Caco-2 (cell line): ENCODE results near the gene ATXN7. TPM values are rescaled to one million over a fixed set of nuclear protein-coding genes. Genes with fewer than 3 reads are reported as not detected.

Experiments used
- BruUV-seq: library from RNA; stranded (reverse); fragments of 400-500 nt; replicated peaks from 2 replicates; lab custom pipeline; 2021; lab: Mats Ljungman, UMichigan
- CTCF ChIA-PET: fragments of 300-600 bp; sonication (Branson Sonifier 250); formaldehyde crosslinking; loops from one replicate; lab custom pipeline; 2022; ENCODE audit warnings: antibody characterized with exemption; lab: Charles Lee
- POLR2A ChIA-PET: fragments of 300-600 bp; sonication (Branson Sonifier 250); formaldehyde crosslinking; loops from one replicate; lab custom pipeline; 2022; ENCODE audit warnings: antibody characterized with exemption; lab: Charles Lee
- DNase-seq, 2 experiments: peaks; one replicate each; pipeline versions ENCODE4 v3.0.0 to v3.0.0-alpha.2; 2020 to 2022
- H3K27me3 ChIP-seq: replicated peaks from 2 replicates; pipeline ENCODE4 v1.6.0; 2011; ENCODE audit warnings: low read length; ENCODE audit not compliant: control insufficient read depth, insufficient read depth
- H3K36me3 ChIP-seq: 2 replicates; pipeline ENCODE4 v1.5.1; 2011; ENCODE audit warnings: low read length; ENCODE audit not compliant: control insufficient read depth, insufficient read depth
- H3K4me1 ChIP-seq: fragments of 250-450 bp; sonication (Bioruptor Pico); 2 replicates; pipeline ENCODE4 v1.5.1; 2020; ENCODE audit warnings: mild to moderate bottlenecking
- H3K4me3 ChIP-seq: 2 replicates; pipeline ENCODE4 v1.5.1; 2011; ENCODE audit warnings: low read depth, mild to moderate bottlenecking, control low read depth, low read length
- H3K9me3 ChIP-seq: fragments of 250-450 bp; sonication (Bioruptor Pico); 2 replicates; pipeline ENCODE4 v1.5.1; 2020; ENCODE audit warnings: mild to moderate bottlenecking, moderate library complexity
- H3K27ac Mint-ChIP-seq: one replicate; pipeline ENCODE4 v1.8.0; 2022; ENCODE audit warnings: mixed read lengths; ENCODE audit not compliant: unreplicated experiment
- H3K27me3 Mint-ChIP-seq: one replicate; pipeline ENCODE4 v1.8.0; 2022; ENCODE audit warnings: mixed read lengths; ENCODE audit not compliant: insufficient read depth, unreplicated experiment
- H3K36me3 Mint-ChIP-seq: one replicate; pipeline ENCODE4 v1.8.0; 2022; ENCODE audit warnings: mild to moderate bottlenecking, mixed read lengths; ENCODE audit not compliant: insufficient read depth, unreplicated experiment
- H3K4me1 Mint-ChIP-seq: one replicate; pipeline ENCODE4 v1.8.0; 2022; ENCODE audit warnings: low read depth, mixed read lengths; ENCODE audit not compliant: unreplicated experiment
- H3K4me3 Mint-ChIP-seq: one replicate; pipeline ENCODE4 v1.8.0; 2022; ENCODE audit warnings: mild to moderate bottlenecking, moderate library complexity, mixed read lengths; ENCODE audit not compliant: unreplicated experiment
- H3K9me3 Mint-ChIP-seq: one replicate; pipeline ENCODE4 v1.8.0; 2022; ENCODE audit warnings: mixed read lengths; ENCODE audit not compliant: unreplicated experiment
- intact Hi-C: fragments of 100-400 bp; cut with micrococcal nuclease; formaldehyde crosslinking; loops from one replicate; pipeline ENCODE4 v1.10.0; 2022; ENCODE audit not compliant: unreplicated experiment
- total RNA-seq: library from RNA; stranded (reverse); gene quantifications from 2 replicates; pipeline ENCODE4 v1.2.3, GENCODE V29; 2022
- TF ChIP-seq, protein P1 (sequence below), 2 experiments: fragments of 200-600 bp in 1 of 2; IDR thresholded peaks; 1 replicate in 1 of 2; 2 replicates in 1 of 2; pipeline versions ENCODE4 v1.5.1 to v1.8.0; 2011 to 2022; ENCODE audit warnings: antibody characterized with exemption in 1 of 2, control low read depth in 1 of 2, inconsistent platforms in 1 of 2, low read depth in 1 of 2, low read length in 1 of 2, mild to moderate bottlenecking in 1 of 2, moderate library complexity in 1 of 2; ENCODE audit not compliant: insufficient read depth in 1 of 2, severe bottlenecking in 1 of 2, unreplicated experiment in 1 of 2

The ATXN7 gene
- total RNA-seq, 1 experiment from 2014 or later: 22.5 TPM

DNA sequence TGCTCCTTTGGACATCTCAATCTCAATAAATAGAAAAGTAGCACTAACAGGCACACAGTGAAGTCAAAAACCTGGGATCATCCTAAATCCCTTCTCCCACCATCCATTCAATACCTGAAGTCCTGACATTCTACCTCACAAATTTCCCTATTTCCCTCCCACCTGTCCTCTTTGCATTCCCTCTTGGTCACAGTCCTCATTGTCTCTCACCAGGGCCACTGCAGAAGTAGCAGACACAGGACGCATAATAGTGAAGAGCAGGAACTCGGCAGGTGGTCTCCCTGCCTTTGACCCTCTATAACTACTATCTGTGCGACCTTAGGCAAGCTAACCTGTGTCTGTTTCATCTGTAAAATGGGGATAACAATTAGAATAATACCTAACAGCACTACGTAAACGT lies 2.4 kb upstream of the ATXN7 start:
- DNase-seq: no peak
- ChIA-PET POLR2A (no interaction called here), CTCF (interaction anchor here (1.2 kb wide), 1 partner anchor 10 kb away, joined by 3 read pairs; no protein-coding TSS in a partner anchor)
- Histone ChIP-seq H3K9me3 (no peaks in the 10 kb centered on the region), H3K36me3 (no peaks in the 10 kb centered on the region; the same call in 1 of the 2 replicates), H3K4me3 (no peak overlapping the region), H3K4me1 (peaks cover 23% of the 10 kb centered on the region), H3K27me3 (no peaks in the 10 kb centered on the region)
- BruUV-seq: no TSS peak
- Mint-ChIP-seq H3K4me3 (no peak overlapping the region), H3K9me3 (no peaks in the 10 kb centered on the region), H3K36me3 (peaks cover 13% of the 10 kb centered on the region), H3K4me1 (peaks cover 28% of the 10 kb centered on the region), H3K27me3 (no peaks in the 10 kb centered on the region), H3K27ac (no peak overlapping the region)
- TF ChIP-seq, protein P1, sequence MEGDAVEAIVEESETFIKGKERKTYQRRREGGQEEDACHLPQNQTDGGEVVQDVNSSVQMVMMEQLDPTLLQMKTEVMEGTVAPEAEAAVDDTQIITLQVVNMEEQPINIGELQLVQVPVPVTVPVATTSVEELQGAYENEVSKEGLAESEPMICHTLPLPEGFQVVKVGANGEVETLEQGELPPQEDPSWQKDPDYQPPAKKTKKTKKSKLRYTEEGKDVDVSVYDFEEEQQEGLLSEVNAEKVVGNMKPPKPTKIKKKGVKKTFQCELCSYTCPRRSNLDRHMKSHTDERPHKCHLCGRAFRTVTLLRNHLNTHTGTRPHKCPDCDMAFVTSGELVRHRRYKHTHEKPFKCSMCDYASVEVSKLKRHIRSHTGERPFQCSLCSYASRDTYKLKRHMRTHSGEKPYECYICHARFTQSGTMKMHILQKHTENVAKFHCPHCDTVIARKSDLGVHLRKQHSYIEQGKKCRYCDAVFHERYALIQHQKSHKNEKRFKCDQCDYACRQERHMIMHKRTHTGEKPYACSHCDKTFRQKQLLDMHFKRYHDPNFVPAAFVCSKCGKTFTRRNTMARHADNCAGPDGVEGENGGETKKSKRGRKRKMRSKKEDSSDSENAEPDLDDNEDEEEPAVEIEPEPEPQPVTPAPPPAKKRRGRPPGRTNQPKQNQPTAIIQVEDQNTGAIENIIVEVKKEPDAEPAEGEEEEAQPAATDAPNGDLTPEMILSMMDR (IDR thresholded peaks at IDR 0.05; ENCODE audit: insufficient read depth in 1 of 2, low read depth in 1 of 2, low read length in 1 of 2, severe bottlenecking in 1 of 2, unreplicated experiment in 1 of 2): no peak
- intact Hi-C loops: no loop called here

DNA sequence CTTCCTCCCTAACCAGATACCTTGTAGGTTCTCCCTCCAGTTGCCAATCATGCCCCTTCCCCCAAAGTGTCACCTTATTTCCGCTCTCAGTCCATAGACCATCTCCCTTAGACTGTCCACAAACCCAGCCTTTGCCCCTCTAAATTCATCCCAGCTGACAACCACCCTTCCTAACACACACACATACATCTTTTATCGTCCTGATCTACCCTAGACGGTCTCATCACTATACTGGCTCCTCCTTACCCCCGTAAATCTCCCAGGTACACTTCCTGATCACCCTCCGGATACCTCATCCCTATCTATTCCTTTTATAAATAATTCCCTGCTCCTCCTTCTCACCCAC lies 890 bp upstream of the ATXN7 start:
- ChIA-PET CTCF (interaction anchor here (0.5 kb wide), 1 partner anchor 45 kb away, joined by 15 read pairs; no protein-coding TSS in a partner anchor), POLR2A (no interaction called here)
- Histone ChIP-seq H3K36me3 (no peaks in the 10 kb centered on the region; the same call in 1 of the 2 replicates), H3K27me3 (no peaks in the 10 kb centered on the region), H3K4me3 (peak overlapping the region; percentile 93), H3K9me3 (no peaks in the 10 kb centered on the region), H3K4me1 (peaks cover 23% of the 10 kb centered on the region)
- no TSS peak for BruUV-seq
- H3K27ac Mint-ChIP-seq: peak overlapping the region; percentile 64
- TF ChIP-seq, protein P1 (IDR thresholded peaks at IDR 0.05; ENCODE audit: insufficient read depth in 1 of 2, low read depth in 1 of 2, low read length in 1 of 2, severe bottlenecking in 1 of 2, unreplicated experiment in 1 of 2): no peak
- H3K27me3 Mint-ChIP-seq: no peaks in the 10 kb centered on the region
- peaks cover 28% of the 10 kb centered on the region for H3K4me1 Mint-ChIP-seq
- H3K4me3 Mint-ChIP-seq: peak overlapping the region; percentile 73
- peaks cover 13% of the 10 kb centered on the region for H3K36me3 Mint-ChIP-seq
- intact Hi-C loops: loop anchor here (2.0 kb wide), 1 partner anchor 50 kb away; the partner anchor contains the start of gene SCAANT1
- H3K9me3 Mint-ChIP-seq: no peaks in the 10 kb centered on the region
- no peak for DNase-seq

DNA sequence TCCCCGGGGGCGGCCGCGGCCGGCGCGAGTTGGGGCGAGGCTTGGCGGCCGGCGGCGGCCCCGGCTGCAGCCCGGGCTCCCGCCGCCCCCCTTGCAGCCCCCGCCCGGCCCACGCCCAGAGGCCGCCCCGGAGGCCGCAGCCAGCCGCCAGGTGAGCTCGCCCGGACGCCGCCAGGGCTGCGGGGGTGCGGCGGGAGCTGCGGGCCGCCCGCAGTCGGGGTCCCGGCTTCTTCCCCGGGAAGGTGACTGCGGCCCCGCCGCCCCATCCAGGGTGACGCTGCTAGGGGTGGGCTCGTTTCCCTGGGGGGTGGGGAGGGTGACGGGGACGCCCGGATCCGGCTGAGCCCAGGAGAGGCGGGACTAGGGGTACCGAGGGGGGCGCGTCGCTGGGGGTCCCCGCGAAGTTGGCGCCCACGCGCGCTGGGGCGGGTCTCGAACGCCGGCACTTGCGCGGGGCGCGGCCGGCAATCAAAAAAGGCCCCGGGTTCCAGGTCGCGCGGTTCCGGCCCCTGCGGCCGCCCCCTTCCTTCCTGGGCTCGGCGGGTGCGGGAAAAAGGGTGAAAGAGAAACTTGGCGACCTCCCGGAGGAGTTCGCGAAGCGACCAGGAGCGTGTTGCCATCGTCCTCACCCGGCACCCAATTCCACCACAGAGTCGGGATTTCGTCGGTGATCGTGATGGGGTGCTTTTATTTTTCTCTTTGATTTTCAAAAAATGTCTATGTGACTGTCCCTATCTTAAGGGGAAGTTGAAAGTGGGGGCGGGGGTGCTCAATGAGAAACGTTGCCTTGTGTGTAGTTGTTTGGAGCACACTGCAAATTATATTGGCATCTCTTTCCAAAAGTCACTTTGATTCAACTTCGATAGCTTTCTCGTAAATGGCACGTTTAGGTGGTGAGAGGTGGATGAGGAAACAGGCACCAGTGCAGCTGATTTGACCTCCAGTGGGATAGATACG lies 619 bp downstream of the ATXN7 start:
- BruUV-seq: no TSS peak

More for the DNA sequence above, 619 bp downstream of the ATXN7 start:
- Histone ChIP-seq H3K4me3 (peak overlapping the region; percentile 91), H3K4me1 (peaks cover 23% of the 10 kb centered on the region), H3K36me3 (no peaks in the 10 kb centered on the region; the same call in 1 of the 2 replicates), H3K9me3 (no peaks in the 10 kb centered on the region), H3K27me3 (no peaks in the 10 kb centered on the region)
- POLR2A ChIA-PET: interaction anchor here (0.6 kb wide), 1 partner anchor 43 kb away, joined by 3 read pairs; no protein-coding TSS in a partner anchor
- CTCF ChIA-PET: interaction anchor here (1.1 kb wide), 1 partner anchor 44 kb away, joined by 3 read pairs; no protein-coding TSS in a partner anchor
- peak in 1 of 2 experiments; percentile 60 for DNase-seq
- Mint-ChIP-seq H3K36me3 (peaks cover 13% of the 10 kb centered on the region), H3K9me3 (no peaks in the 10 kb centered on the region), H3K4me3 (peak overlapping the region; percentile 73), H3K4me1 (peaks cover 26% of the 10 kb centered on the region), H3K27ac (peak overlapping the region; percentile 63), H3K27me3 (no peaks in the 10 kb centered on the region)
- intact Hi-C loops: no loop called here
- TF ChIP-seq, protein P1 (IDR thresholded peaks at IDR 0.05; ENCODE audit: insufficient read depth in 1 of 2, low read depth in 1 of 2, low read length in 1 of 2, severe bottlenecking in 1 of 2, unreplicated experiment in 1 of 2): no peak
